Ectodermal cell (in vitro differentiated cells): ENCODE results near the gene NIT1.
"Not testable (repeated sequence)": the region's sequence is repeated elsewhere in the genome, so short reads cannot be mapped to it uniquely, and the experiment has no call there.

Source experiments
- H3K27ac ChIP-seq: 2 replicates; pipeline ENCODE4 v1.7.0; 2013; ENCODE audit warnings: mild to moderate bottlenecking, low read depth, low read length; ENCODE audit not compliant: insufficient read depth, poor library complexity, severe bottlenecking
- H3K27me3 ChIP-seq: 2 replicates; pipeline ENCODE4 v1.7.0; 2013; ENCODE audit warnings: mild to moderate bottlenecking, low read length; ENCODE audit not compliant: insufficient read depth, control insufficient read depth, poor library complexity, severe bottlenecking
- H3K36me3 ChIP-seq: one replicate; pipeline ENCODE4 v1.7.0; 2013; ENCODE audit warnings: low read length; ENCODE audit not compliant: control insufficient read depth, insufficient read depth
- H3K4me1 ChIP-seq: one replicate; pipeline ENCODE4 v1.7.0; 2013; ENCODE audit warnings: low read length; ENCODE audit not compliant: control insufficient read depth, insufficient read depth
- H3K4me3 ChIP-seq: 2 replicates; pipeline ENCODE4 v1.7.0; 2013; ENCODE audit warnings: low read depth, low read length, control low read depth; ENCODE audit not compliant: insufficient read depth
- H3K9me3 ChIP-seq: 2 replicates; pipeline ENCODE4 v1.7.0; 2013; ENCODE audit warnings: mild to moderate bottlenecking, low read length, moderate library complexity; ENCODE audit not compliant: control insufficient read depth
- WGBS, 2 experiments: methylation state at CpG; one replicate each; pipeline ENCODE4 v1.1.7; 2013; ENCODE audit warnings: missing lambda C conversion rate in 2 of 2; 5-methylcytosine and 5-hydroxymethylcytosine counted together

Gene NIT1

GRCh38 chr1:161113915-161114314, 4.0 kb upstream of the NIT1 start:
- no peaks in the 10 kb centered on the region for H3K27me3 ChIP-seq
- no peaks in the 10 kb centered on the region for H3K36me3 ChIP-seq
- H3K27ac ChIP-seq = no peak overlapping the region
- H3K4me3 ChIP-seq = no peak overlapping the region
- WGBS, 2 experiments = 79 to 93% methylated on average over 1 of the region's 1 CpG
- H3K9me3 ChIP-seq = no peaks in the 10 kb centered on the region
- peaks cover 5% of the 10 kb centered on the region for H3K4me1 ChIP-seq

GRCh38 chr1:161114556-161114955, 3.3 kb upstream of the NIT1 start:
- Histone ChIP-seq H3K4me3 (no peak overlapping the region), H3K27ac (no peak overlapping the region), H3K4me1 (peaks cover 12% of the 10 kb centered on the region), H3K36me3 (no peaks in the 10 kb centered on the region), H3K27me3 (no peaks in the 10 kb centered on the region), H3K9me3 (no peaks in the 10 kb centered on the region)
- WGBS, 2 experiments = 81 to 100% methylated on average over 1 to 2 of the region's 2 CpGs

GRCh38 chr1:161115132-161115711, 2.7 kb upstream of the NIT1 start:
- peaks cover 12% of the 10 kb centered on the region for H3K4me1 ChIP-seq
- WGBS, 2 experiments = 94% methylated on average over 12 of the region's 12 CpGs

GRCh38 chr1:161115961-161116360, 1.9 kb upstream of the NIT1 start:
- not testable (repeated sequence) for H3K27me3 ChIP-seq, H3K9me3 ChIP-seq, H3K27ac ChIP-seq, H3K4me3 ChIP-seq
- H3K36me3 ChIP-seq = peaks cover 11% of the 10 kb centered on the region
- 91 to 95% methylated on average over 6 of the region's 6 CpGs for WGBS, 2 experiments
- peaks cover 12% of the 10 kb centered on the region for H3K4me1 ChIP-seq

More at GRCh38 chr1:161115132-161115711, 2.7 kb upstream of the NIT1 start:
- Histone ChIP-seq H3K27me3 (no peaks in the 10 kb centered on the region), H3K36me3 (peaks cover 4% of the 10 kb centered on the region), H3K9me3 (no peaks in the 10 kb centered on the region), H3K4me3 (no peak overlapping the region), H3K27ac (no peak overlapping the region)

- no peak overlapping the region for H3K27ac ChIP-seq
Measured at GRCh38 chr1:161119092-161119903, 1.4 kb downstream of the NIT1 start.

GRCh38 chr1:161121042-161121650, 3.2 kb downstream of the NIT1 start:
- Histone ChIP-seq H3K4me1 (peaks cover 12% of the 10 kb centered on the region), H3K36me3 (peaks cover 58% of the 10 kb centered on the region), H3K27me3 (no peaks in the 10 kb centered on the region), H3K4me3 (no peak overlapping the region), H3K9me3 (no peaks in the 10 kb centered on the region), H3K27ac (no peak overlapping the region)
- WGBS, 2 experiments = 95 to 96% methylated on average over 2 to 3 of the region's 3 CpGs

More at GRCh38 chr1:161119092-161119903, 1.4 kb downstream of the NIT1 start:
- WGBS, 2 experiments = 83% methylated on average over 10 of the region's 10 CpGs
- H3K36me3 ChIP-seq = peaks cover 44% of the 10 kb centered on the region
- H3K4me1 ChIP-seq = peaks cover 12% of the 10 kb centered on the region
- no peaks in the 10 kb centered on the region for H3K27me3 ChIP-seq
- H3K9me3 ChIP-seq = no peaks in the 10 kb centered on the region
- peak overlapping the region; percentile 81 for H3K4me3 ChIP-seq

- 96 to 97% methylated on average over 4 of the region's 4 CpGs for WGBS, 2 experiments
- Histone ChIP-seq H3K36me3 (peaks cover 58% of the 10 kb centered on the region), H3K9me3 (no peaks in the 10 kb centered on the region), H3K4me1 (peaks cover 10% of the 10 kb centered on the region), H3K4me3 (no peak overlapping the region), H3K27me3 (no peaks in the 10 kb centered on the region), H3K27ac (no peak overlapping the region)
Measured at GRCh38 chr1:161121834-161122233, 3.9 kb downstream of the NIT1 start.

- no peaks in the 10 kb centered on the region for H3K9me3 ChIP-seq
- peaks cover 8% of the 10 kb centered on the region for H3K4me1 ChIP-seq
- no peak overlapping the region for H3K27ac ChIP-seq
- no peak overlapping the region for H3K4me3 ChIP-seq
- peaks cover 58% of the 10 kb centered on the region for H3K36me3 ChIP-seq
- no peaks in the 10 kb centered on the region for H3K27me3 ChIP-seq
- WGBS, 2 experiments = 97% methylated on average over 6 of the region's 6 CpGs
Measured at GRCh38 chr1:161122967-161123366, 5.1 kb downstream of the NIT1 start.

GRCh38 chr1:161127649-161128048, 9.7 kb downstream of the NIT1 start:
- no peak overlapping the region for H3K27ac ChIP-seq
- no peaks in the 10 kb centered on the region for H3K9me3 ChIP-seq
- peaks cover 7% of the 10 kb centered on the region for H3K4me1 ChIP-seq
- H3K36me3 ChIP-seq = peaks cover 41% of the 10 kb centered on the region
- no peaks in the 10 kb centered on the region for H3K27me3 ChIP-seq
- no peak overlapping the region for H3K4me3 ChIP-seq
- WGBS, 2 experiments = 94 to 100% methylated on average over 2 of the region's 2 CpGs
